T-helper 2 cell treated with Interferon-gamma antibody and Interleukin-4, amounts not matched to agents 100 ng/mL and 5 ng/mL, for 36 hours (primary cell): ENCODE data around the gene STEAP4. TPM values are rescaled to one million over a fixed set of nuclear protein-coding genes. Genes with fewer than 3 reads are reported as not detected.
"Not testable (repeated sequence)": the region's sequence is repeated elsewhere in the genome, so short reads cannot be mapped to it uniquely, and the experiment has no call there.

Experiments
- intact Hi-C: fragments of 100-400 bp; cut with micrococcal nuclease; formaldehyde crosslinking; loops from one replicate; pipeline ENCODE4 v1.15.1; 2023
- total RNA-seq: library from RNA; stranded (reverse); gene quantifications from 2 replicates; pipeline ENCODE4 v1.2.3, GENCODE V29; 2022

The STEAP4 gene
- total RNA-seq, 1 donor from 2014 or later = not detected

DNA sequence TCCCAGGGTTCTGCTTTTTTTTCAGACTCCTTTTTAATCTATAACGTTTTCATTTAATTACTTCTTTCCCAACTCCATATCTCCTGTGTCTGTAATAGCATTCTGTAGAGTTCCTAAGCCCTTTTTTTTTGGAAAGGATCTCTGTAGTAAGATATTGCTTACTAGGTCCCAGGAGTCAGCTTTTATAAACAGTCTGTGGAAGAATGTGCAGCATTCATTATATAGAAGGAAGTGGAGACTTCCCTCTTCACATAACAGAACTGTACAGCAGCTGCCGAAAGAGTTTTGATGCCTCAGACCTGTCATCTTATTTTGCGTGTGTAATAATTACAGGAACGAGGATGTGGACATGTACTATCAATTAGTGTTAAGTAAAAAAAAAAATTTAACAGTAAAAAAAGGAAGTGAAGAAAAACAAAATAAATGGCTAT lies 7.4 kb upstream of the STEAP4 start:
- intact Hi-C loops = no loop called here

DNA sequence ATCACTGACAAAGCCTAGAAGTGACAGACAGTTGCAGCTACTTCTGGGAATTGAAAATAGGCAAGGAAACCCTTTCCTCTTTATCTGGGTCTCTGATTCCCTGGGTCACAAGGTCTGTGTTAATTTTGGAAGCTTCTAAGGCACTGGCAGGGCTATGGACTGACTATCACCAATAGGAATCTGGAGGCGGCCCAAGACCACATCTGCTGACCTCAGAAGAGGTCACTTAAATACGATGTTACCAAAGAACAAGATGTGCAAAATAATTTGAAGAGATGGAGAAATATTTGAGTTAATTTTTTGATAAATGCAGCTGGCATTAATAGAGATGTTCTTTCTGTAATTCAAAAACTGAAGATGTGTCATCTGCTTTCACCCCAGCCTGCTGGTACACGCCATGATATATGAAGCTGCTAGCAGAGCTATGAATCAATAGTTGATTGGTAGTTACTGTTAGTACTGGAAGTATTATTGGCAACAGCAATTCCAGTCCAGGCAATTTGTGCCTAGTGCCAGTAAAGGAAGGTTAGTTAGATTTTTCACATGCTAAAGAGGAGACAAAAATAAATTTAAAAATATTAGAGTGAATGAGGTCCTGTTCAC lies 5.5 kb upstream of the STEAP4 start:
- intact Hi-C loops = no loop called here

DNA sequence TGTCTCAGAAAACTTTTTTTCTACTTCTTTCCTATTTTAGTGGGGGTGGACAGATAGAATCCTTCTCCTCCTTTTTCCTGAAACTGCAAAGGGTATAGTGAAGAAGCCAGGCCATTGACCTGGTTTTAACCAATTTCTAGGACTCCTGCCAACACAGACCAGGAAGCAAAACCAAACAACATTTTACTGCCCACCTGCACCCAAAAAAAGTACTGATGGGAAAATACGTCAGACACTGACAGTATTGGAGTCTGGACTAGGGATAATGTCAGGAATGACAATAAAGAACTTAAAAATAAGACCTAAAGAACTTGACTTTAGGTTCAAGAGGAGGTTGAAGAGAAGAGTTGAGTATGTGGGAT lies 5.0 kb upstream of the STEAP4 start:
- intact Hi-C loops = no loop called here

DNA sequence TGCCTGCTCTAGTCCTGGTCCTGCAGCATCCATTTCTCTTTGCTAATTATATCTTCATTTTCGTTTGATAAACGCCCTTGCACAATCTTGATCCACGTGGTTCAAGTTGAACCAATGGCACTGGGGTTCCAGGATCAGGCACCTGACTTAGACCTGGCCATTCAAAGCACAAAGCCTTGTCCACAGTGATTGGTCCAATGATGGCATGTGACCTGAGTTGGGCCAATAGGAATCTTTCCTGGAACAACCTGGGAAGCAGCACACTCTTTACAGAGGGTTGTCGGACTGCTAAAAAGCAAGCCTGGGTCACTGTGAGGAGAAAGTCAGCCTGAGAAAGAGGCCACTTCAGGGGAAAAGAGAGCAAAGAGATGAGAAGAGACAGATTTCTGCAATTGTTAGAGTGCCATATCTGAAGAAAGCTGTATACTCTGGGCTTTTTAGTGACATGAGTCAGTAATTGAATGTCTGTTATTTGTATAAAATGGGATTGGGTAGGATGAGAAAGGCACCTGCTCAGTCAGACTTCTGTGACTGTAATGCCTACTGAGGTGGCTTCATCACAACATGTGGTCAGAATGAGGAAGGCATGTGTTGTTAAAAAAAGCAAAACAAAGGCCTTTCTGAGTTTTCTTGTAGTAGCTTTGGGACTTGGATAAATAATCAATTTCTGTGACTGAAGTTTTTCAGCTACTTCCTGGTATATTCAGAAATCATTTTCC lies 4.4 kb upstream of the STEAP4 start:
- intact Hi-C loops = no loop called here

DNA sequence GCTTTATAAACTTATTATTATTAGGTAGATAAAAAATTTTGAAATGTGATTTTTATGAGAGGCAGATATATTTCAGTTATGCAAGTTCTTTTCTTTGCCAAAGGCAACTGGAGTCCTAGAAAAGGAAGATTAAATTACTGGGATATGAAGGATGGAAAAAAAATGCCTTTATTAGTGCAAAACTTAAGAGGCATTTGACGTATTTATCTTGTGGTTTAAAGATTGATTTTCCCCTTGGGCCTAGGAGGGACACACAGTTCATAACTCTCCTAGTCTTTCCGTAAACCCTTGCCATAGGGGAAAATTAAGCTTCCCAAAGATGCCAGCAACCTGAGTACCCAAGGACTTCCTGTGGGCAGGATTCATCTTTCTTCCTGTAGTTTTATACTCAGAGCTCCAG lies 3.1 kb upstream of the STEAP4 start:
- intact Hi-C loops = no loop called here

DNA sequence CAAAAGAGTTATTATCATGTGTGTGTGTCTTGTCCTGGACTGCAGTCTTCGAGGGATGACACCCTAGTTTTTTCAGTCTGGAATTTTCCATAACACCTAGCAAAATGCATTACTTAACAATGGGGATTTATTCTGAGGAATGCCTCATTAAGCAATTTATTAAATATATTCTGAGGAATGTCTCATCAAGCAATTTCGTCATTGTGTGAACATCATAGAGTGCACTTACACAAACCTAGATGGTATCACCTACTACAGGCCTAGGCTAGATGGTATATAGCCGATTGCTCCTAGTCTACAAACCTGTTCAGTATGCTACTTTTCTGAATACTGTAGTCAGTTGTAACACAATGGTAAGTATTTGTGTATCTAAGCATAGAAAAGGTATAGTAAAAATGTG lies 1.1 kb upstream of the STEAP4 start:
- intact Hi-C loops = no loop called here

DNA sequence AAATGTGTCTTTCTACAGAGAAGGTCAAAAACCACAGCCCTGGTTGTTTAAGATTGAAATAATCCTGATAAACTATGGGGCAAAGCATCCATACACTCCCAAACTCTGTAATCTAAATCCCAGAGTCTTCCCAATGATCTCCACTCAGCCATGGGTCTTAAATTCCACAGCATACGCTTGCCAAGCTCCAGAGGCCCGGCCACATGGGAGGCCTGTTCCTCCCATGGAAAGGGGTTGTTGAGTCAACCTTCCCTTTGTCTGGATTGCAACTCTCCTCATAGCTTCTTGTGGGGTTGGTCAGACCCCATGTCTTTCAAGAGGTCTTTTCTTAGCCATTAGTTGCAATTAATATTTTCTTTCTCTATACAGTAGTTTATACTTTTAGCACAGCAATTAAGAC lies 718 bp upstream of the STEAP4 start:
- intact Hi-C loops = no loop called here

DNA sequence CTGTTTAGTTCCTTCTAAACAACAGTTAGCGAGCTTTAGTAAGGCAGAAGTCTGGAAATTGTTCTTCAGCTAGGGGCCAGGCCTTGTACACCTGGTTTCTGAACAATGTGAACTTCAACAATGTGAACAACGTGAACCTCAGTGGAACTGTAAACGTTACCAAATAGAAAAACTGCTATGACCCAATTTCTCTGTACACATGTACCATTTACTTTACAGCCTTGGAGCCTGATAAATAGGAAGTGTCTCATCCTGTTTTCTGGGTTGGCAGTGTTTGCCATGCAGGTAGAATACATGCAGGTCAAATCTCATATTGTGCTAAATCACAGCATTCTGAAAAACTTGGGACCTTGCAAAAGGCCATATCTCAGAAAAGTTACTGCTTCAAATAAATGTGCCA lies 1.6 kb downstream of the STEAP4 start:
- intact Hi-C loops = no loop called here

DNA sequence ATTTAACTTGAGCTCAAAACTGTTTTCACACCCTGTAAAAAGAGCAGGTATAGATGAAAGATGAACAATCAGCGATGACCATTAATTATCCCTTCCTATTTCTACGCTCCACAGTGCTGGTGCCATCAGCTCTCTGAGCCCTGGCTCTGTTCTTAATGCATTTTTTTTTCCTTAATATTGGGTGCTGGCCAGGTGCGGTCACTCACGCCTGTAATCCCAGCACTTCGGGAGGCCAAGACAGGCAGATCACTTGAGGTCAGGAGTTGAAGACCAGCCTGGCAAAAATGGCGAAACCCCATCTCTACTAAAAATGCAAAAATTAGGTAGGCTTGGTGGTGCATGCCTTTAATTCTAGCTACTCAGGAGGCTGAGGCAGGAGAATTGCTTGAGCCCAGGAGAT lies 4.2 kb downstream of the STEAP4 start:
- intact Hi-C loops = no loop called here

DNA sequence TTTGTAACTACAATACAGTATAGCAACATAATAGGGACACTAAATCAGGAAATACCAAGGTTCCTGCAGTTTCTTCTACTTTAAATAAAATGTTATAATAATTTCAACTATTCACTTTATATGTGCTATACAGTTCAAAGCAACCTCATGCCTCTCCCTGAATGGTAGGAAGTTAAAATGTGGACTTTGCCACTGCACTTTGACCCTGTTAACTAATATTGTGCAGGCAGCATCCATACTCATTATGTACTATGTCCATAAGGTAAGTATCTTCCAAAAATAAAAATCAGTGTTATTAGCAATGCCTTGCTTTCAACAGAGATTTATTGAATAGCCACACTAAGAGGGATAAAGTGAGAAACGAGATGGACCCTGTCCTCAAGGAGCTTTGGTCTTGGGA lies 4.8 kb downstream of the STEAP4 start:
- intact Hi-C loops = no loop called here

DNA sequence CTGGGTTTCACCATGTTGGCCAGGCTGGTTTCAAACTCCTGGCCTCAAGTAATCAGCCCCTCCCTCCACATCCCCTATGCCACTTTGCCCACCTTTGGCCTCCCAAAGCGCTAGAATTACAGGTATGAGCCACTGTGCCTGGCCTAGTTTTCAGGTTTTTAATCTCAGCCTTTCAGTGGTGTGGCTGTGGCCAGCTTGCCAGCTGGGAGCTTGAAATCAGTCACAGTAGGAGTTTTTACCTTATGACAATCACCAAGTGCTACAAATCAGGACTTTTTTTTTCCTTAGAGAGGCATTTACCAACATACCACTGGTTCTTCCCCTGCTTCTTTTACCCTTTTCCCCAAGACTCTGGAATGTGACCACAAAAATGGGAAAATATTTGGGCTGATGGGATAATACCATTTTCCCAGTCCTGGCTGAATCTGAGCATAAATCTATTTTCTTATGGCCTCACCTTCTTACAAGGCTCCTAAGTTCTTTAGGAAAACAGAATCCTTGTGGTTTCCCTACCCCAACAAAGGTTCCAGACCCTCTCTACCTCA lies 6.2 kb downstream of the STEAP4 start:
- intact Hi-C loops = no loop called here

DNA sequence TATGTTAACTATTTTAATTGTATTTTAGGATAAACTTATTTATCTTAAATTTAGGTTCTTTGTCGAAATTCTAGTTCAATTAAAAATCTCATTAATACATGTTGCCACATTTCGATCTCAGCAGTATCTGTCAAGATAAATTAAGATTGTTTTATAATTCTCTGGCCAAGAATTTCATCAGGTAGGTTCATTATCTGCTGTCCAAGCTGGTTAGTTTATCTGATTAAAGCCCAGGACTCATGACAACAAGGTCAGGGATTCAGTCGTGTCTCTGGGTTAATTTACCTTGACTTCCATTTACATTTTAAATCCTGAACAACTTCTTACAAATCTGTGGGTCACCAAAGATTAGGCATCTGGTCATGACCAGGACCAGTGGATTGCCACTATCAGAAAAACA lies 7.6 kb downstream of the STEAP4 start:
- intact Hi-C loops = no loop called here

DNA sequence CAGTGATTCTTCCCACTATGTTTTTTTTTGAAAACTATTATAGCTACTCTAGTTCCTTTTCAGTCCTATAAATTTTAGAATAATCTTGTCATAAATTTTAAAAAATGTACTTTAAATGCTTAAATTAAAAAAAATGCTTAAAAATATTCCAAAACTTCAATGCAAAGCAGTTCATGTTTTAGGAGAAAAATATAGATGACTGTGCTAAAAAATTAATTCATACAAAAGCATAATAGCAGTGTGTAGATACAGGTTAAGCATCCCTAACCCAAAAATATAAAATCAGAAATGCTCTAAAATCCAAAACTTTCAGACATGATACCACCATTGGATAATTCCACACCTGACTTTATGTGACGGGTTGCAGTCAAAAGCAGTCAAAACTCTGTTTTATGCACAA lies 12.8 kb downstream of the STEAP4 start:
- intact Hi-C loops = no loop called here

DNA sequence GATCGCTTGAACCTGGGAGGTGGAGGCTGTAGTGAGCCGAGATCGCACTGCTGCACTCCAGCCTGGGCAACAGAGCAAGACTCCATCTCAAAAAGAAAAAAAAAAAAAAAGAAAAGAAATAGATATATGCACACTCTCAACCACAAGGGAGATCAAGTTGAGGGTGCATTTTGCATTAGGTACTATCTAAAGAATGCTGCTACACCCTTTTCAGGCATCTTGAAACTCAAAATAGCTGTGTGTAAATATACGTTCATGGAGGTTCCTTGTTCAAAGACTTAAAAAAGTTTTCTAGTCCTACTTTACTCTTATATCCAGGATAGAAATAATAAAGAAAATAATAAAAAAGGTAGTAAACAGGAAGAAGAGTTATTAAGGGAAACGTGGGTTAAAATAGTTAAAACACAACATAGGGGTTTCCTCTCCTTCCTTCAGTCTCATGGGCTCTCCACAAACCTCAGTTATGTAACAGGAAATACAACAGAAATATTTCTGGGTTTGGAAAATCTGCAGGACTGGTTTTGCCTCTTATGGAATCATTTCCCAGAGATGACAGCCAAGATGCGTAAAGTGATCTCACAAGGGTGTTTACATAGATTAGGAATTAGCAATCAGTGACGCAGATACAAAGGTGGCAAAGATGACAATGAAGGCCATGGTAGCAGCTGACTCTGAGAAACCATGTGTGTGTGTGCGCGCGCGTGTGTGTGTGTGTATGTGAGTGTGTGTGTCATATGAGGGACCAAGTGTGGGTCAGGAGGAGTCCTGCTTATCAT lies 15.1 kb downstream of the STEAP4 start:
- intact Hi-C loops = no loop called here

DNA sequence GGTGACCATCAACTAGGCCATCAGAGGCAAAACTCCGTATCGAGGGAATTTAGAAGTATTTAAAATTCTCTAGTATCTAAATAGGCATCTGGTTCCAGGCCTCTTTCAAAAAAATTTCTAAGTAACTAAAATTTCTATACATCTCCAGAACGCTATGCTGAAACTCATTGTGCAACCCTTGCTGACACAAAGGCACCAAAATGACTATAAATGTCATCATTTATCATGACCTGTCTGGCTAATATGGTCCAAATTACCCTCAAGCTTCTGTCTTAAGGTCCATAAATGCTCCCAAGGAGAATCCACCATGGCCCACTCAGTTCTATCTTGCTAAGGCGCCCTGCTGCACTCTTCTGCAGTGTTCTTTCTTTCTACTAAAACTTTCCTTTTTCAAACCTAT lies 16.2 kb downstream of the STEAP4 start:
- intact Hi-C loops = no loop called here

DNA sequence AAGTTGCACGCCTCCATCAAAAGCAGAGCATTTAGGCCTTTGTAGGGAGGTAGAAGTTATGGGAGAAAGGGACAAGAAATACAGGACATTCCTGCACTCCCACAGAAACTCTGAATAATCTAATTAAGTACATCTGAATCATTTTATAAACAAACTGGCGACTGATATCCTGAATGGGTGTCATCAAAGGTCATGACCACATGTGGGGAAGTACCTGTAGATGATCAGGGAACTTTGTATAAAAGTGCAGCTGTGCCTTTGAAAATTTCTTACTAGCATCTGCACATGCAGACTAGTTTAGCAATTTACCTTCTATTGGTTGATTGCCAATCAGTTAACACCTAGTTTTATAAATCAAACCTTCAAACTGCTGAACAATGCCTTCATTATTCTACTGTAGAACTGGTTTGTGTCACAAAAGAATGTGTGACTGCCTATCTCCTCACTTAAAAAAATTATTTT lies 17.1 kb downstream of the STEAP4 start:
- intact Hi-C loops = no loop called here

DNA sequence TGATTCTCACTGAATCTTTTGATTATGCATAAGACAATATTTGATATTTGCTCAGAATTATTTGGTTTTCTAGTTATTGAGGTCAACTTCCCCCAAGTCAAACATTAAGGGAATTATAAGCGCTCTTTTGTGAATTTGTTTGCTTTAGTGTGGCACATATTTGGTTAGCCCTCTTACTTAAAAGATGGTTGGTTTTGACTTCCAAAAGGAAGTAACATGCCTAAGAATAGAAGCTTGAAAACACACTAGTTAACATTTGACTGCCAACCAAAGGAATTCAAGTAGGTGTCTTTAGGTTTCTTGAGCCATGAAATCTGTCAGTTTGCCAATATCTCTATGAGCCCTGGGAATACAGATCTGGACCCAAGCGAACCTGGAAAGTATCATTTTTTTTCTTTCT lies 24.9 kb downstream of the STEAP4 start:
- intact Hi-C loops = no loop called here

DNA sequence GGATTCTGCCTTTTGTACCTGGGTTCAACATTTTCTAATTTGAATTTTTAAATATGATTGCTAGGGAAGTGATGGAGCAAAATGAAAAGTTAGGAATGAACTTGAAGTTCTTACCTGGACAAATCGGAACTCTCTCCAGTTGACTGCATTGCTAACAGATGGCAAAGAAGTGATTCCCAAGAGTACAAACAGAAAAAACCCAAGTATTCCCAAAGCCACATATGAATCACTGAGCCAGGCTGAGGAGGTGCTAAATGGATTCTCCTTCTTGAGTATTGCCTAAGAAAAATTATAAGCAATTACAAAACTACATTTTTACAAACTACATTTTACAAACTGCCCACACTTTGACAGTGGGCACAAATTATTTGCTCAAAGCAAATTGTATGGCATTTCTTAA lies 25.9 kb downstream of the STEAP4 start:
- intact Hi-C loops = no loop called here

DNA sequence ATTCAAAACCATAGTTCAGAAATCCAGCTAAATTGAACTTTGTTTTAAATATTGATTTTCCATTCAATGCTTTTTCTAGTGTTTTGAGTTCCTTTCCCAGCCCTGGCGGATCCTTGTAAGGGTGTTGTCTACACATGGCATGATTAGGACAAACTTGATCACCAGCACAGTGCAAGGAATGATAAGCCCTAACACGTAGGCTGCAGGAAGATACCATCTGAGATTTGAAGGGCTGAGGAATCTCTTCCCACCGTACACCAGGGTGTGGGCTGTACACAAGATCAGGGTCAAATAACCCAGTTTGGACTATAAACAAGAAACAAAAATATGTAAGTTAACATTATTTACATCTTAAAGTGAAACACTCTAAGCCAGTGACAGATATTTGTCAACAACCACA lies 27.4 kb downstream of the STEAP4 start:
- intact Hi-C loops = no loop called here

DNA sequence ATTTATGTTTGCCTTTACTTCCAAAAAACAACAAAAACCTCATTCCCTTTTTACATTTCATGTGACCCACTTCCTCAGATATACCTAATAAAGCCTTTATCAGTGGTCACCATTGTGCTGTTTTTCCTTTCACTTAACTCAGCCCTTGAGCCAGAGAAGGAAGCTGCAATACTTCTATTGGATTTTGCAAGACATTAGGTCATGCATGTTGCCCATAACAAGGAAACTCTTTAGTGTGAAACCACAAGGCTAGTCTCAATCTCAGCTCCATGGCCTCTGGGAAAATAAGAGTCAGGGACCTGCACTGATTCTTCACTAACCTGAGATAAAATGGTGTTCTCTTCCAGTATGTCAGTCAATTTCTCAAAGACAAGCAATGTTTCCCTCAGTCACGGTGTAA lies 27.8 kb downstream of the STEAP4 start:
- intact Hi-C loops = no loop called here

DNA sequence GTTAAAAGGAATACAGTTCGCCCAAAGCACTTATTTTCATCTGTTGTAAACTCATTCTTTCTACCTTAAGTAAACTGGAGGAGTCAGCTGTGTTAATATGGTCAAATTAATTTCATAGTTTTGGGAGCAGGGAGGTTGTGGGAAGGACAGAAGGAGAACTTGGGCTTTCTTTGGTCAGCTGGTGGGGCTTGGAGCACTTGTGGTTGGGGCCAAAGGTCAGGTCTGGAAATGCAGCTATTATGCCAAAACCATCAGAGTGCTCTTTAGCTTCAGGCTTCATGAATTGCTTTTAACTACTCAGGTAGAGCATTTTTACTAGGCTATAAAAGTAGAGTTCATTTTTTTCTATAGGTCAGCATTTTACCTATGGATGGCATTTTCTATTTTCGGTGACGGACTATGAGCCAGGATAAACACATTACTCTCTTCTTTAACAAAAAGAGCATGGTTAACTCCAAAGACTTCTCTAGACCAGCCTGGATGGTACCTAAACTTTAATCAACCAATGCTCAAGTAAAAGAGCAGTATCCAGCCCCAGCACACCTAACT lies 30.0 kb downstream of the STEAP4 start:
- intact Hi-C loops = no loop called here

DNA sequence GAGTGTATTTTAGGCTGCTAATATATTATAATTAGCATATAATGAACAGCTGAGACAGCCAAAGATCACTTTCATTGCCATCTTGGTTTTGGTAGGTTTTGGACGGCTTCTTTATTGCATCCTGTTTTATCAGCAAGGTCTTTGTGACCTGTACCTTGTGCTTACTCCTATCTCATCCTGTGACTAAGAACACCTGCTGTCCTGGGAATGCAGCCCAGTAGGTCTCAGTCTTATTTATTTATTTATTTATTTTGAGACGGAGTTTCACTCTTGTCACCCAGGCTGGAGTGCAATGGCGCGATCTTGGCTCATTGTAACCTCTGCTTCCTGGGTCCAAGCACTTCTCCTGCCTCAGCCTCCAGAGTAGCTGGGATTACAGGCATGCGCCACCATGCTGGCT lies 31.8 kb downstream of the STEAP4 start:
- intact Hi-C loops = not testable (repeated sequence)
